Astrocyte of the spinal cord (primary cell): ENCODE results near the gene IRF1.

ENCODE experiments used
- DNase-seq: peaks from one replicate; pipeline ENCODE4 v3.0.0; 2011; ENCODE audit warnings: low read depth, low spot score
- H3K4me3 ChIP-seq: 2 replicates; pipeline ENCODE4 v1.5.1; 2011; ENCODE audit warnings: low read depth, mild to moderate bottlenecking, low read length, moderate library complexity
- CTCF ChIP-seq: IDR thresholded peaks from 2 replicates; pipeline ENCODE4 v1.5.1; 2012; ENCODE audit warnings: low read depth, mild to moderate bottlenecking, low read length, inconsistent platforms
- in situ Hi-C: cut with HindIII; loops from 2 replicates; pipeline ENCODE4 v1.10.0; 2017; ENCODE audit warnings: low sequenced_read_pairs

IRF1 gene

DNA sequence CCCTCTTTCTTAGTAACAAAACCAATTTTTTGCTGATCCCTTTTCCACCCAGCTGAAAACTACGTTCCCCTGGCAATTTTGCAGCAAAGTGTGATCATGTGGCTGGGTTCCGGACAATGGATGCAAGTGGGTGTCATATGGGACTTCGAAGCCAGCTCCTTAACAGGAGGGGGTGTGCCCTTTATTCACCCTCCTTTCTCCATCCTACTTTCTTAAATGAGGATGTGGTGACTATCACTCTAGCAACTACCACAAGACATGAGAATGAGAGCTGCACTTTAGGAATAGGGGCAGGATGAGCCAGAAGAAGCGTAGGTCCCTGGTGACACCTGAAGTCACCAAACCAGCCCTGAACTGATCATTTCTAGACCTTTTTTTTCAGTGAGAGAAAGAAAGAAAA lies 58.9 kb downstream of the IRF1 start:
- no peak overlapping the region for H3K4me3 ChIP-seq
- in situ Hi-C loops = no loop called here
- TF ChIP-seq CTCF = no peak
- DNase-seq = no peak
